Eye (tissue), 1 donor: ENCODE measurements around the gene STK4.

Source experiments
- DNase-seq: peaks from one replicate; pipeline ENCODE4 v3.0.0-alpha.2; 2015

STK4 gene

DNA sequence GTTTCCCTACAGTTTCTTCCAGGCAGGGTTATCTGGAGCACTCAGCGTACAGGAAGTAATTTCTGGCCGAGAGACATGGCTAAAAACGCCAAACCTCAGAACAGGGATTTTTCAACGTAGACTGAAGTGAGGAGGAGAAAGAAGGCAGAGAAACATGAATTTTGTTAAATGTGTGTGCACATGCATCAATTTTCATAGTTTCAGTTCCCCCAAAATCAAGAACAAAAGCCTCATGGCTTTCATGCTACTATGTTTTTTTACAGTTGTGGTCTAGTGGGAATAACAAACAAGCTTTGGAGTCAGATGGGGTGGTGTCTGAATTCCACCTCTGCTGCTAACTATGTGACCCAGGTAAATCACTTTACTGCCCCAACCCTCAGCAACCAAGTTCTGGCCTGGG lies 11.0 kb upstream of the STK4 start:
- no peak for DNase-seq

DNA sequence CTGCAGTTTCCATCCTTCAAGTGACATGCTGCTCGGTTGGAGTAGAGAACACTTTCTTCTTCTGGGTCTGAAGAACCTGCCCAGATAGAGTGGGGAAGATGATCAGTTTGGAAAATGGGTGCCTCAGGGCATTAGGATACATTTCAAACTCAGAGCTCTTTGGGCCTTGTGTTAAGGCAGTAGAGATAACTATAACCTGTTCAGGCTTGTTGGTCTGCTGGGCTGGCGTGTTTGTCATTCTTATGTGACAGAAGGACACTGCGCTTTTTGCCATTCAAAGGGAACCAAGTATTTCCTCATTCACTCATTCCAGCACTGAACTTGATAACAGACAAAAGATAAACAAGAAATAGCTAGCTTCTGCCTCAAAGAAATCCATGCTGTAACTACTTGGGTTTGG lies 9.9 kb upstream of the STK4 start:
- DNase-seq = no peak

DNA sequence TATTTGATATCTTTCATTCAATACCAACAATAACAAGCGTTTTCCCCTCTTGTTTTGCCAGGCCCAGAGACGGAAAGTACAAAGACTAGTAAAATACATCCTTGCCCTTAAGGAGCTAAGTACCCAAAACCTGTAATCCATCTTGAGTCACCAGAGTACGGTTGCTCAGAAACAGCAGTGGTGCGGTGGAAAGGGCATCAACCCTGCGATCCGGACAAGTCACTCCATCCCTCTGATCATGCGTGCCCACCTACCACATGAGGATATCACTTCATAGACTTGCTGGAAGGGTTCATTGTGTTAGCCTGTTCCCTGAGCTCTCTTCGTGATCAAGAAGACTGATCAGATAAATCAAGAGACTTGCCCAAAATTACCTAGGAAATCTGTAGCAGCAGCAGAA lies 8.0 kb upstream of the STK4 start:
- no peak for DNase-seq

DNA sequence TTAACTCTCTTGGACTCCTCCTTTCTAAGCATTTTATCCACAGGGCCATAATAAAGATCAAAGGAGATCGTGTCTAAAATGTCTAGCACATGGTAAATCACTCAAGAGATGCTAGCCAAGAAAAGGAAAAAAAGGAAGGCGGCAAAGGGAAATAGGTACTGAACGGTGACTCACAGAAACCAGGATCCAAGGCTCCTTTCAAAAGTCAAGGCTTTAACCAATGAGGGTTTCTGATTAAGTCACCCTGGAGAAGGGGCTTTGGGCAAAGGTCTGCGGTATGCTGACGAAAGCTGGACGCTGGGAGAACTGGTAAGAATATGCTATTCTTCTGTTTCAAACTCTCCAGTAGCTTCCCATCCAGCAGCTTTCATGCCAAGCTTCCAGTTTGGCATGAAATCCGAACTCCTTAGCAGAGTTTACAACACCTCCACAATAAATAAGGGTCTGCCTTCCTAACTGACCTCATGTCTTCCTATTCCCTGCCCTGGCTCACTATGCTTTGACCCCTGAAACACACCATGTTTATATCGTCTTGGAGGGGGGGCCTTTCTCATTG lies 7.2 kb upstream of the STK4 start:
- DNase-seq = no peak

DNA sequence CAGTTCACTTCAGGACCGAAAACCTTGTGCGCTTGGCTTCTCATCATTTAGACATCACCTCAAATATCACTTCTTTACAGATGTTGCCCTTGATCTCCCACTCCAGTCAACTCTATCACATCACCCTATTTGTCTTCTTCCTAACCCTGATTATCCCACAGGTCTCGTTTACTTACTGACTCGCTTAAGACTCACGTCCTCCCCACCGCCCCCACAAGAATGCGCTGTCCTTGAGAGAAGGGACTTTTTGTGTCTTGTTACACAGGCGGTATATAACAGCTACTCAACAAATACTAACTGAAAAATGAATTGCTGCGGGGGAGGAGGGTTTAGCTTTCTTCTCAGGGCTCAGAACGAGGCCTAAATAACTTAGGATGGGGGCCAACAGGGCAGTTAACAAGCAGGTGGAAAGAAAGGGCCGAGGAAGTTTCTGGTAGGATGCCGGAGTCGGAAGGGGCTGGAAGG lies 6.6 kb upstream of the STK4 start:
- peak; percentile 66 for DNase-seq

DNA sequence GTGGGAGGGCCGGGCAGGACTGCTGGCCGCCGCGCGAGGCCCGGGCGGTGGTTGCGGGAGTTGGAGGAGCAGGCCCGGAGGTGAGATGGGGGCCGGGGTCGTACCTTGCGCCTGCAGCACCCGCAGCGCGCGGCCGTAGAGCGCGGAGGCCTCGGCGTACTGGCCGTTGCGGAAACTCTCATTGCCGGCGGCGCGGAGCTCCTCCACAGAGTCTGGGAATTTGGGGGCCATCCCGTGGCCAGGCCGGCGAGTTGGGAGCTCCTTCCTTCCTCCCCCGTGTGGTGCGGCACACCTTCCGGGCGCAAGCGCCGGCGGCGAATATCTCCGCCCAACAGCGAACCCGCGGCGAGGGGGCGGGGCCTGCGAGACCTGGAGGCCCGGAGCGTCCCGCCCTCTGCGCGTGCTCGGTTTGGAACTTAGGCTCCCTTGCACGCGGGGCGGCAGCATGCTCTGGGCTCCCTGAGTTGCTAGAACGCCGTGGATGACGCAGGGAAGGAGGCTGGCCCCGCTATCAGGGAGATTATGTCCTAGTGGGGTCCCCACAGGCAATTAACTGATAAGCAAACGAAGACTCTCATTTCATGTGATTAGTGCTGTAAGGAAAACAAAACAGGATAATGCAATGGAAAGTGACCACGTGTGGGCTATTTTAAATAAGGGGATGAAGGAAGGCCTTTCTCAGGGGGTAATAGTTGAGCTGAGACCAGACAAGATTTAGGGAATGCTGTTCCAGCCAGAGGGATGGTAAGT lies 6.0 kb upstream of the STK4 start, which contains the start of gene TOMM34:
TSS of gene TOMM34 (minus strand) at position 295 of the 750 bp plus-strand sequence. CDS start at position 231, 64 bp downstream.
- peak; percentile 96 for DNase-seq

DNA sequence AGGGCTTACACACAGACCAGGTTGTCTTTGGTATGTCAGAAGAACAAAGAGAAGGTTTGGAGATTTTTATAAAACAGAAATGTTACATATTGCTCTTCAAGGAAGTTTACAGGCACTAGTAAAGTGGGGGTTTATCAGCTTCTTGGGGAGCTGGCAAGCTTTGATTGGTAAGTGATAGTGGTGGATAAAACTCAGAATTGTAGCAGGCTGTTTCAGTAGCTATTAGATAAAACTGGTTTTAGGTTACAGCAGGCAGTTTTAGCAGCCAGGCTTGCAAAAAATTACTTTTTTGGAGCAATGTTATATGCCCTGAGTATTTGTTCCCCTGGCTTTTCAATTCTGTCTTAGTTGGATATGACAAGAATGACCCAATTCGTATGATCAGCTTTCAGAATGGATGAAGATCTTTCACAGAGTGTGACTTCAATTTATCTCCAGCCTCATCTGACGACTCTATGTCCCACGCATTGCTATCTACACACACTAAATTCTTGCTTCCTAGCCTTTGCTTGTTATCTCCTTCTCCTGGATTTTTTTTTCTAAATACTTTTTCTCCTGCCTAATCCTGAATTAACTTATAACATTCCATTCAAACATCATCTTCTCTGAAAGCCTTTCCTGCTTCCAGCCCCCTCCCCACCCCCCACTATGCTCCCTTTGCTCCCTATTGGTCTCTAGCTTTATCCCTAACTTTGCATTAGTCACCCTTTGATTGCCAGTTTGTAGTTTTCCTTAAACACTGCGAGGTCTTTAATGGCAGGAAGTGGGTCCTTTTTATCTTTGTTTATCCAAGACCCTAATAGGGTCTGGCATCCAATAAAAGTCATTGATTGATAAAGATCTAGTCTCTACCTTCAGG lies 5.1 kb upstream of the STK4 start:
- DNase-seq = no peak

DNA sequence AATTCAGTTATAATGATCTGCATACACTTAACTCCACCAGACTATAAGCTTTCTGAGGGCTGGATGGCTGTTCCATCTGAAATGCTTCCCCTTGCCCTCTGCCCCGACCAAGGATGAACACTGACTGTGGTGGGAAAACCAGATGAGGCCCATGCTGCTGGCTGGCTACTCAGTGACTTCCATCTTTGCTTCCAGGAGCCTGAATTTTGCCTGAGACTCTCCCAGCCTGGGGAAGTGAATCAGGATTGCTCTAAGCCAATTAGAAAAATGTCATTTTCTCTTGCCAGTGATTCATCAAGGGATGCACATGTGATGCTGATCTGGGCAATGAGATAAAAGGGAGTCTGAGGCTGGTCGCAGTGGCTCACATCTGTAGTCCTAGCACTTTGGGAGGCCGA lies 4.4 kb upstream of the STK4 start:
- no peak for DNase-seq

DNA sequence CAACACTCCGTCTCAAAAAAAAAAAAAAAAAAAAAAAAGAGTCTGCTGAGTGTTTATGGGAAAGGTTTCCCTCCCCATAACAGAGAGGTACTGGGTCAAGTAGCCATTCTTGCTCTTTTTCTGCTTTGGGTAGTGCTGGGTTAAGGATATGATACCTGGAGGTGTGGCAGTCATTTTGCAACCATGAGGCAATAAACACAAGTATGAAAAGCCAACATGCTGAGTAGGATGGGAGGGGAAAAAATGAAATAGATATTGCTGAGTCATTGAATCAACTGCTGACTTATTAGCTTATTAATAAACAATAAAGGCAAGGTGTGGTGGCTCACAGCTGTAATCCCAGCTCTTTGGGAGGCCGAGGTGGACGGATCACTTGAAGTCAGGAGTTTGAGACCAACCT lies 3.8 kb upstream of the STK4 start:
- no peak for DNase-seq

DNA sequence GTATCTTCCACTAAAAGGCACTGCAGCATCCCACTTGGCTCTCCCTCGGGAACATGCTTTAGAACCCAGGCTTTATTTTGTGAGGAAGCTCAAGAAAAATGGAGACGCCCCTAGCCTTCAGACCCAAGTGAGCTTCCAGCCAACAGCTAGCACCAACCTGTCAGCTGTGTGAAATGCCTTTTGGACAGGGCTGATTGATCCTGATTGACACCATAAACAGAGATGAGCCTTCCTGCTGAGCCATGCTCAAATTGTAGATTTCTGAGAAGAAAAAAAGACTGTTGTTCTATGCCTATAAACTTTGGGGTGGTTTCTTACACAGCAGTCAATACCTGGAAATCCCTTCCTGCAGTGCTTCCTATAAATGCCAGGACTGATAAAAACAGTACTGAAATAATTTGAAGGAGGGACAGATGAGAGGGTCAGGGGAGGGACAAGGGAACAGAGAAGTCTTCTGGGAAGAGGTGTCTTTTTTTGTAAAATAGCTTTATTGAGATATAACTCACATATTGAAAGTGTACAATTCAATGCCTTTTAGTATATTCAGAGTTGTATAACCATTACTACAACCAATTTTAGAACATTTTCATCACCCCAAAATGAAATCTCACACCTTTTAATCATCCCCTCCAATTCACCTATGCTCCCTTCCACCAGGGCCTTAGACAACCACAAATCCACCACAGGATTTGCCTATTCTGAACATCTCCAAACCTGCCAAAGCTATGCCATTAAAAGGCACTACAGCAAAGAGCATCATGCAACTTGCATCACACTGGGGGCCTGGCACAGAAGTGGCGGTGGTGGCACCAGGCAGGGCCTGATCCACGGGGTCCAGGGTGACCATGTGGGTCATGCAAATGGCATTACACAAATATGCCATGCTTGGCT lies 2.7 kb upstream of the STK4 start:
- DNase-seq = no peak

DNA sequence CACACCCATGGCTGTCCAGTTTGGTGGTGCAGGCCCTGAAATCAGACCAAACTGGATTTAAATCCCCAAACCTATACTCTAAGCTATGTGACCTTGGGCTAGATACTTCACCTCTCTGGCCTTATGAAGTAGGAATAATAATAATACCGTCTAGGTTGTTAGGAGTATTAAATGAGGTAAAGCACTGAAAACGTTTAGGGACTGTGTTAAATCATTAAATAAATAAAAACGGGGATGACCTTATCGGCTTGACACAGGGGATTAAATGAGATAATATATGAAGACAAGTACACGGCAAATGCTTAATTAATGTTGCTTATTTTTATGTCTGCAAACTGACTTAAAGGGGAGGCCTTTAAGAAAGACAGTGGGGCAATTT lies 672 bp upstream of the STK4 start:
- no peak for DNase-seq

DNA sequence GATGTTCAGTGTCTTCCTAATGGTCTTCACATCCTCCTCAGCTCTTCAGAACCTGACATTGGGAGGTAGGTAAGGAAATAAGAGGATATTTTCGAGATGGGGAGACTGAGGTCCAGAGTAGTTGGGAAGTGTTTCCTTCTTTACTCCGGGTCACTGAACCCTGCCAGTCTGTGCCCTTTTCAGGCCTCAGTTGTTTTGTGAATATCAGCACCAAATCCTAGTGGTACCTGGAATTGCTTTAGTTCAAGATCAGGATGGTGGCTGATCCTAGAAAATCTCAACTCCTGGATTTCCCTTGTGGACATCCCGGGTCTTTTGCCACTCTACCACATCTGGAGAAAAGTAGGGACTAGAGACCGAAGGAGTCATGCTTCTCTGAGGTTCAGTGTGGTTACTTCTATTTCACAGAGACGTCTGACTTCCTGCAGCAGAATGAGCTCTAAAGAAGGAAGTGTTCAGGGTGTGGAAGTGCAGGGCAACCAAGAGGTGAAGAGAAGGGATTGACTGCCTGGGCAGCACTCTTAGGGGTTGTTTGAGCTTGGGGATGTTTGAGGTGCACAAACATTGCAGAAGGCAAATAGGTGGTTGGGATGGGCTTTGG lies 995 bp downstream of the STK4 start:
- DNase-seq = no peak

DNA sequence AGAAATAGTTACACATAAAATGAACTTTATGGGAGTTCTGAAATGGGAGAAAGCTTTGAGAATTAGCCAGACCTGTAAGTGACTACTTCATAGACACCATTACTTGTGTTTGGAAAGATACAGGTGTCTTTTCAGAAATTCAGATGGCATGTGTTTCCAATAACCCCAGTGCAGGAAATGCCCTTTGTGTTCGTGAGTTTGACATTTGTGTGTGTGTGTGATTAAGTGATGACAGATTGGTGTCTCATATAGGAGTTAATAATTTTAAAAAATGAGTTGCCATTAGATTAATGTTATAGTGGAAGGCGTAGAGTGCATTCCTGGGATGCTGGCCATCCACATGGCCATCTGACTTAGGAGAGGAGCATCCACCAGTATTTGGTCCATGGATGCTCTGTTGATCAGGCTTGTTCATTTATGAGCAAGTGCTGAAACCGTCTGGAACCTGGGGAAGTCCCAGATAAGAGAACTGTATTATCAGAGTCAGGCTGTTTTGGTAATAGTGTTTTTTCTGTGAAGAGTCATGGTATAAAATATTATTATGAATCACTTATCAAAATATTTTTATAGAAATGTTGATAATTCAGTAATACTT lies 3.1 kb downstream of the STK4 start:
- no peak for DNase-seq

DNA sequence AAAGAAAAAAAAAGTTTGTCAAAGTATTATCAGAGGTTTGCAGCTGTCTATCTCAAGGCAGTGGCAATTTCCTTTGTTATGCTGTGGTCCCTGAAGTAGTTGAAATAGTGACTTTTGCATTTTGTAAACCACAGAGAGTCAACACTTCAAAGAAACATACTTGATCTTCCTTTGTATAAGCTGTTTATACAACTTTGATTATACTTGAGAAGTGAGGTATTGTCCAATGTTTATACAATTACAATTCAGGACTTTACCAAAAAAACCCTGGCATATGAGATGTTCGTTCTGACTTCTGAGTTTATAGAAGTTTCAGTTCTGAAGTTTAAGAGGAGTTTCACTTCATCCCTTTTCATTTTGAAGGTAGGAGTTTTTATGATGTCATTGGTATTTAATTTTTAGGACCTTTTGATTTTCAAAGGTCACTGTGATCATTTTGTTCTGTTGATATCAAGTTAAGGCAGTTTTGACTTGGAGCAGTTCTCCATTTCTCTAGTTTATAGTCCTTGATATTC lies 4.0 kb downstream of the STK4 start:
- DNase-seq = no peak

DNA sequence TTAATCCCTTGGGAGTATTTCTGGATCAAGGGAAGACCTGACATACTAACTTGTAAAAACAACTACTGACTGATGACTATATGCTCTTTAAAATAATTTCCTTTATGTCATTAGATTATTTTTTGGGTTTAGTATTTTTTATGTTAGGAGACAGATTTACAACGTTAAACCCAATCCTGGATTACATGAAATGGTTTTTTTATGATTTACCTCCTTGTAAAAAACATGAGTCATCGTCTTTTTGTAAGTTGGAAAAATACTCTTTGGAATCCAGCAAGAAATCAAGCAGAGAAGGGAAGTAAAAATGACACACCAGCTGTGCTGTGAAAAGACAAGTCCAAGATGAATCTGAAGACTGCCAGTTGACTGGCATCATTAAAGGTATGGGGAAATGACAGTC lies 6.7 kb downstream of the STK4 start:
- DNase-seq = no peak

DNA sequence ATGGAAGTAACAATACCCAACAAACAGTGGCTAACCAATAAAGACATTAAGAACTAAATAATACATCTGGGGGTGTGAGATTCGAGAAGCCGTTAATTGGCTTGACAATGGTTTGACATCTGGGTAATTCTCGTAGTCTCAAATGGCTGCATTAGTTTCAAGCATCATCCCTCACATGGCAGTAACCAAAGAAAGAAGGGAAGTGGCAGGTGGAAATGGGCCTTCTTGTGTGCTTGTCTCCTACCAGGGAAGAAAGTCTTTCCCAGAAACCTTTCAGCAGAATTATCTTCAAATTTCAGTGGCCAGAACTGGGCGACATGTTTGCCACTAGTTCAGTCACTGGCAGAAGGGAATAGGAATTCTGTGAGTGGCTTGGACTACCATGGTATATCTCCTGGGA lies 10.4 kb downstream of the STK4 start:
- no peak for DNase-seq

DNA sequence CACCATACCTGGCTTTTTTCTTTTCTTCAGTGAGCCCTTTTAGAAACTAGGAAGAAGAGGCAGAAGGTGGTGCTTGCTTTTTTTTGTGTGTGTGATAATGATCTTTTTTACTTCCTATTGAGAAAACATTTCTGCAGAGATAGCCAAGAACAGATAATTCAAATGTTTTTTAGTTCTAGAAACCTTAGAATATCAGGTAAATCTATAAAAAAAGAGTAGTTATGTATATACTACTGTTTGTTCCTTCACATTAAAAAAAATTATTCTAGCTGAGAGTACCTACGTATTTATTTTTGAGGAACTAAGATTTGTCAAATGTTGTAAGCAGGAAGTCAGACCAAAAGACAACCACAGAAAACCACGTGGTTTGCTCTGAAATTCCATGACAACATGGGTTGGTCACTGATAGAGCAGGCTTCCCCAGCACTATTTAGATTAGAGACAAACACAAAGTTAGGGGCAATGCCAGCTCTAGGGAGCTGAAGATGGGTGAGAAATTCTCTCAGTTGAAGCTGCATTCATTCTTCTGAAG lies 12.8 kb downstream of the STK4 start:
- DNase-seq = no peak

DNA sequence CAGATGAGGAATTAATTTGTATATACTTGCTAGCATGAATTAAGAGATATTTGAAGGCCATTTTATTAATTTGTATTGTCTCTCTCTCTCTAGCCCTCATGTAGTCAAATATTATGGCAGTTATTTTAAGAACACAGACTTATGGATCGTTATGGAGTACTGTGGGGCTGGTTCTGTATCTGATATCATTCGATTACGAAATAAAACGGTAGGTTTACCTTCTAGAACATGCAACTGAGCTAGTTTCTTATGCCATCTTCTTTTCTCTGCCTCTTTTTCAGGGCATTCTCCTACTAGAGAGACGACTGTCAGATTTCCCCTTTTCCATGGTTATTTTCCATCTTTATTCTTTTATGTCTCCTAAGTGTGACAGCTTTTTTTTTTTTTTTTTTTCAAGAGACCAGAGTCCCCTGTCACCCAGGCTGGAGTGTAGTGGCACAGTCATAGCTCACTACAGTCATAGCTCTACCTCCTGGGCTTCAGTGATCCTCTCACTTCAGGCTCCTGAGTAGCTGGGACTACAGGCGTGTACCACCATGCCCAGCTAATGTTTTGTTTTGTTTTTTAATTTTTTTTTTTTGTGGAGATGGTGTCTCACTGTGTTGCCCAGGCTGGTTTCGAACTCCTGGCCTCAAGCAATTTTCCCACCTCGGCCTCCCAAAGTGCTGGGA lies 15.6 kb downstream of the STK4 start:
- no peak for DNase-seq

DNA sequence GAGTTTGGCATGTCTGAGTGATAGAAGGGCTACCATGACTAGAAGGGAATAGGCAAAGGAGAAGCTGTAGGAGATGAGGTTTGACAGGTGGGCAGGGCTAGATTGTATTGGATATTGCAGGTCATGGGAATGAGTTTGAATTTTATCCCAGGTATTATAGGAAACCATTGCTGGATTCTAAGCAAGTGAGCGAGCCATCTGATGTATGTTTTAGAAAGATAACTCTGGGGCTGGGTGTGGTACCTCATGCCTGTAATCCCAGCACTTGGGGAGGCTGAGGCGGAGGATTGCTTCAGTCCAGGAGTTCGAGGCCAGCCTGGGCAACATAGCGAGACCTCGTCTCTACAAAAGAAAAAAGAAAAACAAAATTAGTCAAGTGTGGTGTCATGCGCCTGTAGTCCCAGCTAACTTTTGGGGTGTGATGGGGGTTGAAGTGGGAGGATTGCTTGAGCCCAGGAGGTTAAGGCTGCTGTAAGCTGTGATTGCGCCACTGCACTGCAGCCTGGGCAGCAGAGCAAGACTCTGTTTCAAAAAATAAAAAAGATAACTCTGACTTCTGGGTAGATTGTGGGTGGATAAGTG lies 16.9 kb downstream of the STK4 start:
- no peak for DNase-seq

DNA sequence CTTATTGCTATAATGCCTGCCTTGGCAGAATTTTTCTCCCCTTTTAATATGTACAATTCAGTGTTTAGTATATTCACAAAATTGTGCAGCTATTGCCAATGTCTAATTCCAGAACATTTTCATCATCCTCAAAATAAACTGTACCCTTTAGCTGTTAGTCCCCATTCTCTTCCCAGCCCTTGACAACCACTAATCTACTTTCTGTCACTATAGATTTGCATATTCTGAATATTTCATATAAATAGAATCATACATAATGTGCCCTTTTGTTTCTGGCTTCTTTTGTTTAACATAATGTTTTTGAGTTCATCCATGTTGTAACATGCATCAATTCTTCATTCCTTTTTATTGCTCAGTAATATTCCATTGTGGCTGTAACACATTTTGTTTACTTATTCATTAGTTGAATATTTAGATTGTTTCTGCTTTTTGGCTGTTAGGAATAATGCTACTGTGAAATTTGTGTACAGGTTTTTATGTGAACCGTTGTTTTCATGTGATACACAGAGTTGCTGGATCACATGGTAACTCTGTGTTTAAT lies 22.4 kb downstream of the STK4 start:
- no peak for DNase-seq
